GM12874 (cell line): ENCODE results near the gene DLL4.

ENCODE experiments used
- CTCF ChIP-seq: IDR thresholded peaks from 2 replicates; pipeline ENCODE4 v1.5.1; 2011; ENCODE audit warnings: low read depth, mild to moderate bottlenecking, control low read depth, low read length, moderate library complexity; ENCODE audit not compliant: insufficient read depth

The DLL4 gene

GRCh38 chr15:40892447-40893012, 36.6 kb upstream of the DLL4 start:
- no peak for TF ChIP-seq CTCF

- TF ChIP-seq CTCF = no peak
These were observed 36.0 kb upstream of the DLL4 start for GRCh38 chr15:40893019-40893670.

GRCh38 chr15:40893733-40894680, 35.1 kb upstream of the DLL4 start, which contains the start of gene VPS18:
VPS18 (plus strand) TSS chr15:40894450; CDS start chr15:40894769, 319 bp downstream.
- peak; percentile 96 for TF ChIP-seq CTCF

- peak; percentile 70 for TF ChIP-seq CTCF
These were observed 34.3 kb upstream of the DLL4 start for GRCh38 chr15:40894681-40895448.

GRCh38 chr15:40899536-40900207, 29.5 kb upstream of the DLL4 start:
- TF ChIP-seq CTCF = no peak

- TF ChIP-seq CTCF = no peak
These were observed 28.7 kb upstream of the DLL4 start for GRCh38 chr15:40900256-40901052.
